ENCODE results near the gene SPRED3. TPM values are rescaled to one million over a fixed set of nuclear protein-coding genes. Genes with fewer than 3 reads are reported as not detected.

SPRED3 gene
- total and polyA plus RNA-seq, 2 of the 8 experiments (the other 6 are each of a cell fraction or from before 2014, with no cell fraction given) = 8.1 to 10.3 TPM

DNA sequence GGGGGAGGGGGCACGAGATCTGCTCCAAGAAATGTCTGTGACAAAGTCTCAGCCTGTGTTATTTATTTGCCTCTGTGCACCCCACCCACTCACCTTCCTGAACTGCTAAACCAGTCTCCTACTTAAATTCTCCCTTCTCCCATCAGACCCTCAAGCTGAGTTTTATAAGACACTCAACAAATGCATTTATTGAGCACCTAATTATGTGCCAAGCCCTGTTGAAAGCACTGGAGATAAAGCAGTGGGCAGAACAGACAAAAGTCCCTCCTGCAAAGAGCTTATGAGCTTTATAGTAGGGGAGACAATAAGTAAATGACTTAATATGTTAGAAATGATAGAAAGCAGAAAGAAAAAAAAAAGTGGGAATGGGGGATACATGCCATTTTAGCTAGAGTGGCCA lies 11.0 kb downstream of the SPRED3 start:
- no peak overlapping the region for H3K4me3 ChIP-seq (ENCODE audit: extremely low read depth in 1 of 4, insufficient read depth in 2 of 4, low read depth in 3 of 4, low read length in 4 of 4)
- H3K56ac ChIP-seq (replicated peaks; ENCODE audit: insufficient read length, low read depth, low read length) = no peak overlapping the region
- H2BK15ac ChIP-seq (ENCODE audit: low read length) = no peak overlapping the region
- CTCF ChIA-PET (ENCODE audit: partially characterized antibody) = interaction anchor here (0.6 to 1.4 kb wide), 3 partner anchors 15 to 316 kb away, joined by 3 to 4 read pairs (median 3); no protein-coding TSS in a partner anchor
- no peak overlapping the region for H2BK12ac ChIP-seq (ENCODE audit: low read depth, low read length)
- H2AK5ac ChIP-seq (ENCODE audit: low read depth, low read length) = no peak overlapping the region
- H3K4me2 ChIP-seq (ENCODE audit: insufficient read depth in 1 of 2, low read depth in 2 of 2, low read length in 2 of 2) = no peak overlapping the region
- no peak overlapping the region for H2AFZ ChIP-seq (ENCODE audit: low read length)
- no peak overlapping the region for H4K8ac ChIP-seq (ENCODE audit: extremely low read depth, insufficient read depth, low read length)
- no peak overlapping the region for H3K4ac ChIP-seq (replicated peaks; ENCODE audit: insufficient read length, low read depth, low read length)
- H3K27me3 ChIP-seq (replicated peaks in 1 of 4; ENCODE audit: control insufficient read depth in 3 of 4, extremely low read depth in 1 of 4, insufficient read depth in 3 of 4, low read length in 3 of 4) = peaks cover 2 to 46% (median 43%) of the 10 kb centered on the region in 4 experiments
- no peak overlapping the region for H3K27ac ChIP-seq (ENCODE audit: low read depth, low read length)
- no peak overlapping the region for H3K9ac ChIP-seq (replicated peaks in 1 of 4; ENCODE audit: extremely low read depth in 1 of 4, low read depth in 3 of 4, low read length in 3 of 4)
- H3K23me2 ChIP-seq (ENCODE audit: low read depth, low read length) = peaks cover 5% of the 10 kb centered on the region; the same call in 1 of the 2 replicates
- no peaks in the 10 kb centered on the region for H4K20me1 ChIP-seq (replicated peaks in 1 of 2; ENCODE audit: control insufficient read depth in 1 of 2, insufficient read depth in 2 of 2, low read length in 2 of 2)
- H3K79me2 ChIP-seq (ENCODE audit: control insufficient read depth in 1 of 2, insufficient read depth in 2 of 2, low read length in 2 of 2) = no peaks in the 10 kb centered on the region
- H3K23ac ChIP-seq (ENCODE audit: insufficient read length) = no peak overlapping the region
- POLR2A ChIA-PET (ENCODE audit: partially characterized antibody) = interaction anchor here (0.6 to 6.1 kb wide), 8 partner anchors 10 to 460 kb away, joined by 3 to 38 read pairs (median 4); partner anchors contain the start of genes GGN and SPRED3
- no peak overlapping the region for H2BK120ac ChIP-seq (replicated peaks; ENCODE audit: low read depth, low read length)
- H3K9me3 ChIP-seq (ENCODE audit: insufficient read depth in 2 of 2, low read depth in 1 of 2, low read length in 1 of 2) = no peaks in the 10 kb centered on the region
- H3K4me1 ChIP-seq (replicated peaks in 1 of 4; ENCODE audit: control insufficient read depth in 3 of 4, insufficient read depth in 4 of 4, low read length in 3 of 4) = no peaks in the 10 kb centered on the region; a peak in 2 of 7 replicates
- no peaks in the 10 kb centered on the region for H3K79me1 ChIP-seq (ENCODE audit: low read depth, low read length)
- H2BK5ac ChIP-seq (ENCODE audit: low read depth, low read length) = no peak overlapping the region
- no peak overlapping the region for H4K91ac ChIP-seq (replicated peaks; ENCODE audit: insufficient read length, low read length)
- H2BK20ac ChIP-seq (ENCODE audit: low read length) = no peak overlapping the region
- H3K36me3 ChIP-seq (ENCODE audit: control insufficient read depth in 2 of 4, insufficient read depth in 4 of 4, low read length in 3 of 4) = peaks cover 0 to 11% (median 0%) of the 10 kb centered on the region in 4 experiments; a peak in 1 of 8 replicates
- 73% methylated on average over 1 of the region's 1 CpG; no CpG with 5 or more reads in 1 of the 2 experiments for WGBS, 2 experiments (ENCODE audit: extremely low coverage in 1 of 2, insufficient coverage in 1 of 2, insufficient read length in 1 of 2, insufficient replicate concordance in 2 of 2, low coverage in 1 of 2, low lambda C conversion rate in 2 of 2, missing lambda C conversion rate in 1 of 2)
- FAIRE-seq (no peak), DNase-seq (ENCODE audit: low read depth in 1 of 2, low spot score in 2 of 2) (no peak)
- H3K18ac ChIP-seq (ENCODE audit: extremely low read depth, low read length) = no peak overlapping the region
- H4K5ac ChIP-seq (ENCODE audit: insufficient read length, low read depth, low read length) = no peak overlapping the region
- no peak overlapping the region for H3K14ac ChIP-seq (ENCODE audit: insufficient read length)
- no peak for TF ChIP-seq RNF2 (IDR thresholded peaks at IDR 0.05; ENCODE audit: borderline replicate concordance, low read depth, low read length, missing control alignments, poor library complexity, severe bottlenecking)
- TF ChIP-seq PHF8 (conservative IDR thresholded peaks at IDR 0.05; ENCODE audit: low read depth, low read length) = no peak
